Natural killer cell (primary cell): Measurements from ENCODE around the gene IRAK1. TPM values are rescaled to one million over a fixed set of nuclear protein-coding genes. Genes with fewer than 3 reads are reported as not detected.

Source experiments
- ATAC-seq, 3 donors: fragments of 150-1000 bp in 2 of 3; fragments of 200-7000 bp in 1 of 3; cut with Tn5 transposase; 1 replicate in 1 of 3; 2 replicates in 2 of 3; pipeline ENCODE4 v1.10.0; 2021; ENCODE audit warnings: mild to moderate bottlenecking in 2 of 3, moderate library complexity in 2 of 3
- DNase-seq, 2 donors: peaks; one replicate each; pipeline versions ENCODE4 v3.0.0 to v3.0.0-alpha.2; 2013 to 2021; ENCODE audit warnings: mixed read lengths in 1 of 2
- H3K27ac ChIP-seq: one replicate; pipeline ENCODE4 v1.5.1; 2013; ENCODE audit warnings: mild to moderate bottlenecking, low read length
- H3K27me3 ChIP-seq: one replicate; pipeline ENCODE4 v1.6.1; 2013; ENCODE audit warnings: low read length; ENCODE audit not compliant: control insufficient read depth, insufficient read depth
- H3K36me3 ChIP-seq: one replicate; pipeline ENCODE4 v1.6.1; 2013; ENCODE audit warnings: low read length; ENCODE audit not compliant: control insufficient read depth, insufficient read depth
- H3K4me1 ChIP-seq: one replicate; pipeline ENCODE4 v1.6.1; 2013; ENCODE audit warnings: low read length; ENCODE audit not compliant: control insufficient read depth, insufficient read depth
- H3K4me3 ChIP-seq: one replicate; pipeline ENCODE4 v1.5.1; 2013; ENCODE audit warnings: low read length
- H3K9me3 ChIP-seq: one replicate; pipeline ENCODE4 v1.6.1; 2013; ENCODE audit warnings: low read length; ENCODE audit not compliant: control insufficient read depth, insufficient read depth
- H3K27ac Mint-ChIP-seq, 2 donors: one replicate each; pipeline ENCODE4 v1.8.0; 2022; ENCODE audit warnings: mild to moderate bottlenecking in 2 of 2, mixed read lengths in 2 of 2, moderate library complexity in 1 of 2
- H3K27me3 Mint-ChIP-seq, 2 donors: one replicate each; pipeline ENCODE4 v1.8.0; 2022; ENCODE audit warnings: low read depth in 2 of 2, mixed read lengths in 2 of 2
- H3K36me3 Mint-ChIP-seq: one replicate; pipeline ENCODE4 v1.8.0; 2022; ENCODE audit warnings: mixed read lengths
- H3K4me1 Mint-ChIP-seq, 2 donors: one replicate each; pipeline ENCODE4 v1.8.0; 2022; ENCODE audit warnings: mixed read lengths in 2 of 2
- H3K4me3 Mint-ChIP-seq: one replicate; pipeline ENCODE4 v1.8.0; 2022; ENCODE audit warnings: mild to moderate bottlenecking, moderate library complexity, mixed read lengths
- H3K9me3 Mint-ChIP-seq, 2 donors: one replicate each; pipeline ENCODE4 v1.8.0; 2022; ENCODE audit warnings: mixed read lengths in 2 of 2
- WGBS: methylation state at CpG from one replicate; pipeline ENCODE4 v1.1.7; 2013; ENCODE audit warnings: missing lambda C conversion rate; ENCODE audit not compliant: insufficient coverage; 5-methylcytosine and 5-hydroxymethylcytosine counted together
- intact Hi-C: fragments of 100-400 bp; cut with micrococcal nuclease; formaldehyde crosslinking; loops from one replicate; pipeline ENCODE4 v1.14.2; 2022
- total RNA-seq, 4 donors: library from RNA; stranded (reverse); fragments of 120-200 nt in 1 of 4; gene quantifications; one replicate each; pipeline versions ENCODE4 v1.2.3 to v1.2.4, GENCODE V29; 2013 to 2022
- TF ChIP-seq, protein P1 (sequence below): fragments of 200-600 bp; IDR thresholded peaks from one replicate; pipeline ENCODE4 v1.8.0; 2022; ENCODE audit warnings: antibody characterized with exemption

IRAK1 gene
- total RNA-seq, 3 donors from 2014 or later (not counting 1 experiment from before 2014, with no cell fraction given), result 87.5 to 114 (median 107) TPM

DNA sequence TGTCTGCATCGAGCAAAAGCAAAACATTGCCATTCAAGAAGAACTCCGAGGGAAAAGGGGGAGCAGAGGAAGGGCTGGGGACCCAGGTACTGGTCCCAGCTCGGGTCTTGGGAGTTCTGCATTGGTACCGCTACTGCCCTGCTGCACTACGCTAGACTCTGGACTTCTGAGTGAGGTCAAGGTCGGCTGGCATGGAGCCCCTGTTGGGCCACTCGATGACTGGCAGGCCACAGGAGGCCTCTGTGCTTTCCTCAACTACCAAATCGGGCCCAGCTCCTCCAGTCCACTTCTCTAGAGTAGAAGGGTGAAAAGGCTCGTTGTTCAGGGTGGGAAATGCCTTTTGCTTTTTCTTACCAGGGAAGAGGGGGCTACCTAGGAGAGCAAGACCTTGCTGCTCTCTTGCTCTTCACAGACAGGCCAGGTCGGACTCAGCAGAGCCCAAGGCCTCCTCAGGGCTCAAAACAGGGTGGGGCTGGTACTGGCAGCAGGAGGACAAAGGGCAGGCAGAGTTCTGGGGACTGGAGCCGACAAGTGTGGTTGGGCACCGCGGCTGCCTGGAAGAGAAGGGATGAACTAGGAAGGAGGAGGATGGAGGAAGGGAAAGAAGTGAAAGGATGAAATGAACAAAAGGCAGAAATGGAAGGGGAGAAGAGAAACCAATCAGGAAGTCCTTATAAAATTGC is 8.9 kb upstream of the IRAK1 start:
- H3K4me3 ChIP-seq, result no peak overlapping the region
- Mint-ChIP-seq H3K9me3 (no peaks in the 10 kb centered on the region), H3K27ac (peak overlapping the region; percentile 51 to 68), H3K4me1 (peaks cover 0 to 7% of the 10 kb centered on the region in 2 donors), H3K4me3 (no peak overlapping the region), H3K27me3 (no peaks in the 10 kb centered on the region), H3K36me3 (no peaks in the 10 kb centered on the region)
- DNase-seq, result no peak
- H3K4me1 ChIP-seq, result no peaks in the 10 kb centered on the region
- ATAC-seq, result no peak
- H3K27me3 ChIP-seq, result no peaks in the 10 kb centered on the region
- no peaks in the 10 kb centered on the region for H3K9me3 ChIP-seq
- TF ChIP-seq, protein P1, sequence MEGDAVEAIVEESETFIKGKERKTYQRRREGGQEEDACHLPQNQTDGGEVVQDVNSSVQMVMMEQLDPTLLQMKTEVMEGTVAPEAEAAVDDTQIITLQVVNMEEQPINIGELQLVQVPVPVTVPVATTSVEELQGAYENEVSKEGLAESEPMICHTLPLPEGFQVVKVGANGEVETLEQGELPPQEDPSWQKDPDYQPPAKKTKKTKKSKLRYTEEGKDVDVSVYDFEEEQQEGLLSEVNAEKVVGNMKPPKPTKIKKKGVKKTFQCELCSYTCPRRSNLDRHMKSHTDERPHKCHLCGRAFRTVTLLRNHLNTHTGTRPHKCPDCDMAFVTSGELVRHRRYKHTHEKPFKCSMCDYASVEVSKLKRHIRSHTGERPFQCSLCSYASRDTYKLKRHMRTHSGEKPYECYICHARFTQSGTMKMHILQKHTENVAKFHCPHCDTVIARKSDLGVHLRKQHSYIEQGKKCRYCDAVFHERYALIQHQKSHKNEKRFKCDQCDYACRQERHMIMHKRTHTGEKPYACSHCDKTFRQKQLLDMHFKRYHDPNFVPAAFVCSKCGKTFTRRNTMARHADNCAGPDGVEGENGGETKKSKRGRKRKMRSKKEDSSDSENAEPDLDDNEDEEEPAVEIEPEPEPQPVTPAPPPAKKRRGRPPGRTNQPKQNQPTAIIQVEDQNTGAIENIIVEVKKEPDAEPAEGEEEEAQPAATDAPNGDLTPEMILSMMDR, result no peak
- H3K36me3 ChIP-seq, result peaks cover 49% of the 10 kb centered on the region
- 94% methylated on average over 12 of the region's 13 CpGs for WGBS
- intact Hi-C loops, result no loop called here
- H3K27ac ChIP-seq, result no peak overlapping the region

DNA sequence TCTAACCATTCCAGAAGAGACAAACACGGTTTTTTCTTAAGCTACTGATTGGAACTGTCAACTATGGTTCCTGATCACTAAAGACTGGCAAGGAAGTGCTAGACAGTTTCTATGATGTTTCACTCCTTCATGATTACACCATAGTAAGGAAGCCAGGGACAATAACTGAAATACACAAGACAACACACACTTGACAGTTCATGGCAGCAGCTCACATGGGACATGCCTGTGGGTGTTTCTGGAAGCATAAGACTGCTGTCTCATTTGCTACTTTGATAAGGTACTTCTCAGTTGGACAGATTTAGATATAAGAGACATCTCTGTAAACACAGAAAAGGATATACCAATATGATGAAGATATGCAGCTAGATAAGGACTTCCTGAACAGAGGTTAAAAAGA is 8.3 kb upstream of the IRAK1 start:
- no peak overlapping the region for H3K4me3 Mint-ChIP-seq
- H3K9me3 ChIP-seq, result no peaks in the 10 kb centered on the region
- no peak overlapping the region for H3K4me3 ChIP-seq
- DNase-seq (no peak), ATAC-seq (no peak)
- intact Hi-C loops, result no loop called here
- H3K36me3 Mint-ChIP-seq, result no peaks in the 10 kb centered on the region
- H3K27ac Mint-ChIP-seq, result peak overlapping the region; percentile 51 to 68
- H3K36me3 ChIP-seq, result peaks cover 49% of the 10 kb centered on the region
- TF ChIP-seq, protein P1, result no peak
- H3K9me3 Mint-ChIP-seq, result no peaks in the 10 kb centered on the region
- H3K27me3 ChIP-seq, result no peaks in the 10 kb centered on the region
- no peak overlapping the region for H3K27ac ChIP-seq
- no peaks in the 10 kb centered on the region for H3K4me1 ChIP-seq
- WGBS, result 86% methylated on average over 1 of the region's 1 CpG
- H3K27me3 Mint-ChIP-seq, result no peaks in the 10 kb centered on the region
- peaks cover 0 to 7% of the 10 kb centered on the region in 2 donors for H3K4me1 Mint-ChIP-seq

DNA sequence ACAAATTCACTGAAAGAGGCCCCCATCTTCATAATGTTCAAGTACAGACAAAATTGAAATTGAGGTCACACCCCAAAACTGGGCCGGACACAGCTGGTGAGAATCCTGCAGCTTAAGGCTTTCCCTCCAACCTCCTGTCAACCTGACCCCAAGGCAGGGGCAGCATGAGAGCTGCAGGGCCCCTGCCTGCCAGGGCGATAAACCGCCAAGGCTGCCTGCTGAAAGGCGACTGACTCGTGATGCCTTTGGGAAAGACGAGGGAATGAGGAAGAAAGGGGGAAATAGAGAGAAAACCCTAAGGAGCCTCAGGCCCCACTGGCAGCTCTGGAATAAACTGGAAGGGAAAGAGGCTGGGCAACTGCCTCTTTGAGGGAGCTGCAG is 7.3 kb upstream of the IRAK1 start:
- intact Hi-C loops, result no loop called here
- Mint-ChIP-seq H3K9me3 (no peaks in the 10 kb centered on the region), H3K36me3 (no peaks in the 10 kb centered on the region), H3K27me3 (no peaks in the 10 kb centered on the region), H3K27ac (no peak overlapping the region), H3K4me3 (no peak overlapping the region), H3K4me1 (peaks cover 0 to 7% of the 10 kb centered on the region in 2 donors)
- Histone ChIP-seq H3K4me1 (no peaks in the 10 kb centered on the region), H3K4me3 (no peak overlapping the region), H3K36me3 (peaks cover 43% of the 10 kb centered on the region), H3K9me3 (no peaks in the 10 kb centered on the region), H3K27me3 (no peaks in the 10 kb centered on the region), H3K27ac (no peak overlapping the region)
- 92% methylated on average over 6 of the region's 6 CpGs for WGBS
- TF ChIP-seq, protein P1, result no peak
- DNase-seq (no peak), ATAC-seq (no peak)
